Measurements from ENCODE around the gene PKD2. TPM values are rescaled to one million over a fixed set of nuclear protein-coding genes. Genes with fewer than 3 reads are reported as not detected.

PKD2 gene
- total RNA-seq, 1 donor from 2014 or later, result 119 TPM

DNA sequence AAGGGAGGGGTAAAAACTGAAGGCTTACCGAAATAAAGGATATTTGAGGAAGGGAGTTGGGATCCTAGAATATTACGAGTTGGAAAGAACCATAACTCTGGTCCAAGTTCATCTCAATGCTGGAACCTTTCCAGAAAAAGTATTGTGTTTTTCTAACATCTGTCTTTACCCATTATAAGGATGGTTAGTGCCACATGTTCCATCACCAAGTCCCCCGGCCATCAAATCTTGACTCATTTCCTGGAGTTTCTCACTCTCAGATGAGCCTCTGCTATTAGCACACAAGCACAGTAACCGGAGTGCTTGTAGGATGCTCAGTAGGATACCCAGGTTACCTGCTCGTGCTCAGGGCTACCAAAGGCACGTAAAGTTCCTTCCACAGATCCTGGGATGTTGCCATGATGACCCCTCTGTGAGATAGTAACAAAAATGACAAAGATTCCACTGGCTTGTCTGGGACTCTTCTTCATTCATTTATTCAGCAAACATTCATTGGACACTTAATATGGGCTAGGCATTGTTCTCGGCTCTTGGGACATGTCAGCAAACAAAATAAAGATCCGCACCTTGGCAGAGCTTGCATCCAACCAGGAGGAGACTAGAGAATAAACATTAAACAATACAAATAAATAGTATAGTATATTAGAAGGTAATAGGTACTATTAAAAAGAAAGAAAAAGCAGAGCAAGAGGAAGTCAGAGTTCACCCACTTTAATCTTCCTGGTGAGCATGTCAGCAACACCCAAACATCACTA, 36.3 kb downstream of the PKD2 start:
- TF ChIP-seq, protein P1, sequence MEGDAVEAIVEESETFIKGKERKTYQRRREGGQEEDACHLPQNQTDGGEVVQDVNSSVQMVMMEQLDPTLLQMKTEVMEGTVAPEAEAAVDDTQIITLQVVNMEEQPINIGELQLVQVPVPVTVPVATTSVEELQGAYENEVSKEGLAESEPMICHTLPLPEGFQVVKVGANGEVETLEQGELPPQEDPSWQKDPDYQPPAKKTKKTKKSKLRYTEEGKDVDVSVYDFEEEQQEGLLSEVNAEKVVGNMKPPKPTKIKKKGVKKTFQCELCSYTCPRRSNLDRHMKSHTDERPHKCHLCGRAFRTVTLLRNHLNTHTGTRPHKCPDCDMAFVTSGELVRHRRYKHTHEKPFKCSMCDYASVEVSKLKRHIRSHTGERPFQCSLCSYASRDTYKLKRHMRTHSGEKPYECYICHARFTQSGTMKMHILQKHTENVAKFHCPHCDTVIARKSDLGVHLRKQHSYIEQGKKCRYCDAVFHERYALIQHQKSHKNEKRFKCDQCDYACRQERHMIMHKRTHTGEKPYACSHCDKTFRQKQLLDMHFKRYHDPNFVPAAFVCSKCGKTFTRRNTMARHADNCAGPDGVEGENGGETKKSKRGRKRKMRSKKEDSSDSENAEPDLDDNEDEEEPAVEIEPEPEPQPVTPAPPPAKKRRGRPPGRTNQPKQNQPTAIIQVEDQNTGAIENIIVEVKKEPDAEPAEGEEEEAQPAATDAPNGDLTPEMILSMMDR (IDR thresholded peaks at IDR 0.05), result no peak
- Histone ChIP-seq H3K4me3 (no peak overlapping the region), H3K4me1 (peaks cover 0 to 6% of the 10 kb centered on the region in 2 donors), H3K9me3 (no peaks in the 10 kb centered on the region), H3K36me3 (peaks cover 86 to 100% of the 10 kb centered on the region in 2 donors), H3K27me3 (no peaks in the 10 kb centered on the region), H3K27ac (peak overlapping the region; percentile 35 to 41)
- intact Hi-C loops (cut with DNase I), result no loop called here
- no peak for DNase-seq (ENCODE audit: low spot score in 2 of 2)

DNA sequence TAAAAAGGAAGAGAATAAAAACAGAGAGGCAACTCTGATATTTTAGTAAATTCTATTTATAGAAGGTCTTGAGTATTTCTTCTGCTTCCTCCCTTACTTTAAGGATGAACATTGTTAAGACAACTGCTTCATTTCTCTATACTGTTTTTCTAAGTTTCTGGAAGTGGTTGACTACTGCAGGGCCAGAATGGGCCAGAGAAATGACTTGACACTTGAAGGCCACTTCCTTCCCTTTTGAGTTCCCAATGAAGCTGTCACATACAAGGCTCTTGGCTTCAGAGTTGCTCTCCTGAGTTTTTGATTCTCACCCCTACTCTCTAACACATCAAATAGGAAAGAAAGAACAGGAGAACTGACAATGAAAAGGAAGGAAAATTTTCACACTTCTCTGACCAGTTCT, 37.6 kb downstream of the PKD2 start:
- Histone ChIP-seq H3K27me3 (no peaks in the 10 kb centered on the region), H3K36me3 (peaks cover 78 to 99% of the 10 kb centered on the region in 2 donors), H3K4me3 (no peak overlapping the region), H3K9me3 (no peaks in the 10 kb centered on the region), H3K27ac (peak overlapping the region in 1 of 2 donors; percentile 19), H3K4me1 (peaks cover 0 to 6% of the 10 kb centered on the region in 2 donors)
- DNase-seq (ENCODE audit: low spot score in 2 of 2), result no peak
- TF ChIP-seq, protein P1 (IDR thresholded peaks at IDR 0.05), result no peak
- intact Hi-C loops (cut with DNase I), result no loop called here

DNA sequence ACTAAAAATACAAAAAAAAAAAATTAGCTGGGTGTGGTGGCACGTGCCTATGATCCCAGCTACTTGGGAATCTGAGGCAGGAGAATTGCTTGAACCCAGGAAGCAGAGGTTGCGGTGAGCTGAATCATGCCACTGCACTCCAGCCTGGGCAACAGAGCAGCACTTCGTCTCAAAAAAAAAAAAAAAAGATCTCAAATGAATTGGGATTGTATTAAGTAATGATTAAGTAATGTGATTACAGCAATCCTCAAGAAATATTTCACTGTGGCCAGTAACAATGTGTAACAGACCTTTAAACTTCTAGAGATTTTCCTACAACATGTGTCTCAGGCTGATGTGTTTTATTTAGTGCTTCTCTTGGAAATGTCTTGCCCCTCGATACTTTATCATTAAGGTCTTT, 46.8 kb downstream of the PKD2 start:
- Histone ChIP-seq H3K4me1 (no peaks in the 10 kb centered on the region), H3K36me3 (peaks cover 66 to 95% of the 10 kb centered on the region in 2 donors), H3K27ac (no peak overlapping the region), H3K4me3 (no peak overlapping the region), H3K27me3 (no peaks in the 10 kb centered on the region), H3K9me3 (no peaks in the 10 kb centered on the region)
- no peak for DNase-seq (ENCODE audit: low spot score in 2 of 2)
- intact Hi-C loops (cut with DNase I), result no loop called here
- TF ChIP-seq, protein P1 (IDR thresholded peaks at IDR 0.05), result no peak

DNA sequence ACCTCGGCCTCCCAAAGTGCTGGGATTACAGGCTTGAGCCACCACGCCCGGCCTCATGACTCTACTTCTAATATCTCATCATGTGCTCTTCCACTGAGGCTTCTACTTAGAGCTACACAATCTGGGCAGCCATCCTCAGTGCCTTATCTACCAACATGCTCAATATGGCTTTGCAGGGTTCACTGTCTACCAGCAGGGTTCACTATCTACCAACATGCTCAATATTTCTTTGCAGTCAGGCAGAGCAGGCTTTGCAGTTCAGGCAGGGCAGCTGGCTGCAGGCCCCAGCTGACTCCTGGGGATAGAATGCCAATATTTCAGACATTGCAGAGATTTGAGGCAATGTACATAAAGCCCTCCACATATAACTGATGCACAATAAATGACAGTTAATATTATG, 47.5 kb downstream of the PKD2 start:
- no peak for DNase-seq (ENCODE audit: low spot score in 2 of 2)
- H3K27ac ChIP-seq, result no peak overlapping the region
- H3K9me3 ChIP-seq, result no peaks in the 10 kb centered on the region
- H3K27me3 ChIP-seq, result no peaks in the 10 kb centered on the region
- TF ChIP-seq, protein P1 (IDR thresholded peaks at IDR 0.05), result peak; percentile 11 to 44 (median 12)
- H3K4me3 ChIP-seq, result no peak overlapping the region
- intact Hi-C loops (cut with DNase I), result no loop called here
- no peaks in the 10 kb centered on the region for H3K4me1 ChIP-seq
- peaks cover 69 to 95% of the 10 kb centered on the region in 2 donors for H3K36me3 ChIP-seq

DNA sequence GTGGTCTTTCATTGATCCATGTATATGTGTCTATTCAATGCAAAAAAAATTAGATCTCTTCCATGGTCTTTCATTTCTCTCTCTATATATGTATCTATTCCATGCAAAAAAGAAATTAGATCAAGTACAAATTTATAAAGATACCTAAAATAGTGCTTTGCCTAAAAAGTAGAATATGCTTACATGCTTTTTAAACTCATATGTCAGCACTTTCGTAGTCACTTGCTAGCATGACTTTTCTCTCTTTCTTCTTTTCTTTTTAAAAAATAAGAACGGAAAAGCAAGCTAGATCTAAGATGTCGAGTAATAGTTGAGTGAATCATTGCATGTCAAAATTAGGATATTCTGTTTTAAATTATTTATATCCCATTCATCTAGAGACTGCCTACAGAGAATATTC, 50.9 kb downstream of the PKD2 start:
- TF ChIP-seq, protein P1 (IDR thresholded peaks at IDR 0.05), result no peak
- Histone ChIP-seq H3K36me3 (peaks cover 64 to 81% of the 10 kb centered on the region in 2 donors), H3K27ac (no peak overlapping the region), H3K4me3 (no peak overlapping the region), H3K4me1 (no peaks in the 10 kb centered on the region), H3K27me3 (no peaks in the 10 kb centered on the region), H3K9me3 (no peaks in the 10 kb centered on the region)
- intact Hi-C loops (cut with DNase I), result no loop called here
- DNase-seq (ENCODE audit: low spot score in 2 of 2), result no peak
